Omental fat pad (tissue), 4 donors: ENCODE measurements around the gene BCL2. TPM values are rescaled to one million over a fixed set of nuclear protein-coding genes. Genes with fewer than 3 reads are reported as not detected.
A peak's percentile ranks its signal among the peaks of the same experiment; 100 is the strongest.

Source experiments
- ATAC-seq: fragments of 150-250 bp; one replicate; pipeline ENCODE4 v1.9.1; 2016; ENCODE audit warnings: mild to moderate bottlenecking, moderate library complexity; ENCODE audit not compliant: low FRiP score
- DNase-seq: peaks from one replicate; pipeline ENCODE4 v3.0.0-alpha.2; 2019; ENCODE audit warnings: low spot score
- CTCF ChIP-seq, 3 donors: fragments of 450-650 bp; IDR thresholded peaks; one replicate each; pipeline ENCODE4 v1.5.1; 2016 to 2017; ENCODE audit warnings: antibody characterized with exemption in 3 of 3, mild to moderate bottlenecking in 3 of 3, moderate library complexity in 2 of 3
- total RNA-seq, 4 donors: library from RNA; depleted of rRNA; stranded (reverse); fragments of >200 nt; gene quantifications; one replicate each; pipeline ENCODE4 v1.1.0, GENCODE V29; 2016

BCL2 gene
- total RNA-seq, 4 donors from 2014 or later: 18.4 to 84.5 (median 30.2) TPM

GRCh38 chr18:63102941-63103744 is 216.4 kb downstream of the BCL2 start:
- no peak for DNase-seq
- no peak for ATAC-seq
- TF ChIP-seq CTCF (IDR thresholded peaks at IDR 0.05): no peak

GRCh38 chr18:63100630-63101055 is 218.9 kb downstream of the BCL2 start:
- ATAC-seq: no peak
- DNase-seq: no peak
- TF ChIP-seq CTCF (IDR thresholded peaks at IDR 0.05): no peak

GRCh38 chr18:63099848-63100629 is 219.5 kb downstream of the BCL2 start:
- TF ChIP-seq CTCF (IDR thresholded peaks at IDR 0.05): no peak
- no peak for DNase-seq
- peak; percentile 89 for ATAC-seq

- peak; percentile 23 for ATAC-seq
- DNase-seq: no peak
- no peak for TF ChIP-seq CTCF (IDR thresholded peaks at IDR 0.05)
These were observed 220.3 kb downstream of the BCL2 start for GRCh38 chr18:63099091-63099840.

- ATAC-seq: no peak
- no peak for TF ChIP-seq CTCF (IDR thresholded peaks at IDR 0.05)
- no peak for DNase-seq
These were observed 221.3 kb downstream of the BCL2 start for GRCh38 chr18:63098018-63098981.

GRCh38 chr18:63097178-63097577 is 222.4 kb downstream of the BCL2 start:
- ATAC-seq (no peak), DNase-seq (no peak)
- TF ChIP-seq CTCF (IDR thresholded peaks at IDR 0.05): no peak
